Measurements from ENCODE around the gene ANKRD63. TPM values are rescaled to one million over a fixed set of nuclear protein-coding genes. Genes with fewer than 3 reads are reported as not detected.
A peak's percentile ranks its signal among the peaks of the same experiment; 100 is the strongest.

The ANKRD63 gene
- total and polyA plus RNA-seq, 9 of the 15 experiments (the other 6 are each of a cell fraction or from before 2014, with no cell fraction given) = 1.3 to 2.0 (median 1.8) TPM; not detected in 6

GRCh38 chr15:40274350-40275274 lies 8.3 kb downstream of the ANKRD63 start (continued):
- no peak for TF ChIP-seq BDP1 (IDR thresholded peaks at IDR 0.05; ENCODE audit: insufficient read depth, insufficient read length)
- no peak for TF ChIP-seq HLTF (IDR thresholded peaks at IDR 0.05)
- TF ChIP-seq TFAP4 (CRISPR knock-in tag; IDR thresholded peaks at IDR 0.05; ENCODE audit: borderline replicate concordance) = peak; percentile 70
- TF ChIP-seq PTTG1 (tag; IDR thresholded peaks at IDR 0.05; ENCODE audit: low read depth) = no peak
- TF ChIP-seq TCF15 (CRISPR knock-in tag; IDR thresholded peaks at IDR 0.05) = no peak
- peak; percentile 47; the same call in 1 of the 2 replicates for TF ChIP-seq SOX6 (IDR thresholded peaks at IDR 0.05)
- TF ChIP-seq STAT6 (CRISPR knock-in tag; IDR thresholded peaks at IDR 0.05) = peak; percentile 66; the same call in 1 of the 2 replicates
- no peak for TF ChIP-seq HNRNPLL (IDR thresholded peaks at IDR 0.05; ENCODE audit: low read depth, low read length, poor library complexity, severe bottlenecking)
- no peak for TF ChIP-seq SAP30 (IDR thresholded peaks at IDR 0.05; ENCODE audit: borderline replicate concordance, insufficient read depth, low read depth, low read length, poor library complexity, severe bottlenecking)
- no peak for TF ChIP-seq ZNF274 (IDR thresholded peaks at IDR 0.05; ENCODE audit: borderline replicate concordance, low read depth, low read length)
- peak; percentile 54; the same call in 1 of the 2 replicates for TF ChIP-seq VEZF1 (CRISPR knock-in tag; IDR thresholded peaks at IDR 0.05)
- no peak for TF ChIP-seq NCOA1 (IDR thresholded peaks at IDR 0.05; ENCODE audit: low read depth)
- TF ChIP-seq ZC3H4 (CRISPR knock-in tag; IDR thresholded peaks at IDR 0.05; ENCODE audit: borderline replicate concordance) = no peak
- TF ChIP-seq ATF1 (CRISPR knock-in tag; IDR thresholded peaks at IDR 0.05) = no peak
- 0 out of 2 replicates have a peak, but pooled peaks have one; percentile 22 for TF ChIP-seq ATF1 (tag; IDR thresholded peaks at IDR 0.05)
- no peak for TF ChIP-seq HIVEP1 (CRISPR knock-in tag; IDR thresholded peaks at IDR 0.05)
- TF ChIP-seq DPF2 (IDR thresholded peaks at IDR 0.05) = no peak
- no peak for TF ChIP-seq ZFPM2 (CRISPR knock-in tag; IDR thresholded peaks at IDR 0.05)
- peak; percentile 13 for TF ChIP-seq TBP (optimal IDR thresholded peaks at IDR 0.05; ENCODE audit: low read depth, low read length)
- TF ChIP-seq RBM17 (IDR thresholded peaks at IDR 0.05; ENCODE audit: borderline replicate concordance, low read depth, low read length) = no peak
- no peak for TF ChIP-seq EWSR1 (IDR thresholded peaks at IDR 0.05; ENCODE audit: borderline replicate concordance, low read depth, partially characterized antibody)
- TF ChIP-seq ETS2 (tag; IDR thresholded peaks at IDR 0.05; ENCODE audit: borderline replicate concordance, poor library complexity, severe bottlenecking) = no peak
- TF ChIP-seq XRCC5 (IDR thresholded peaks at IDR 0.05; ENCODE audit: low read depth, low read length) = peak; percentile 100

Measured in K562 (cell line).